Left hindlimb (tissue), 1 donor: ENCODE measurements around the gene DNAI2.
A peak's percentile ranks its signal among the peaks of the same experiment; 100 is the strongest.

Source experiments
- DNase-seq: peaks from one replicate; pipeline ENCODE4 v3.0.0-alpha.2; 2018

Gene DNAI2

DNA sequence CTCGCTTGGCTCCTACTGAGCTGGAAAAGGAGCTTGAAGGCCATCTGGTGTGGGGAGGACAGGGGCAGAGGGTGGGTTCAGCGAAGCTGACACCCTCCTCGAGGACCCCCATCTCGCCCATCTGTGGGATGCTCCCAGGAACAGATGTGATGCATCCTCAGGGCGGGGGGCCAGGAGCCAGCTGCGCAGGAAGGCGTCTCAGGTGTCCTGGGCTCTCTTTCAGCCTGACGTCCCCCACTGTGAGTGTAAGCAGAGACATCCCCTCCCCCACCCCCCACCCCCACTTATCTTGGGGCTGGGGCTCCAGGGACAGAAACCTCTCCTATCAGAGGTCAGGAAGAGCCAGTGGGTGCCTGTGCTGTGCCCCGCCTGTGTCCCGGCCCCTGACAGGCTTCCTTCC is 68.2 kb downstream of the DNAI2 start:
- no peak for DNase-seq

DNA sequence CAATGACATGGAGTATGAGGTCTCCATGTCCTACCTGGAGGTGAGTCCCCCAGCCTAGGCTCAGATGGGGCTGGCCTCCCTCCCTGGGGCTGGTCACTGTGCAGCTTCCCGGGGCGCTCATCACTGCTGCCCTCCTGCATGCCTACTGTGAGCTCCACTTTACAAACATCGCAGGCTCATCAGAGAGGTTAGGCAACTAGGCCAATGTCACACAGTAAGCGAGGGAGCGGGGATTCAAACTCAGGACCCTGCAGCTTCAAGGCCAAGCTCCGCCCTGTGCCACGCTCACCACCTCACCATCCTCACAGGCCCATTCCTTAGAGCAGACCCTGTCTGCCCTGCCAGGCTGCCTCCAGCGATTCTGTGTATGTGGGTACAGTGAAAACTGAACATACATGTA is 69.1 kb downstream of the DNAI2 start:
- DNase-seq: no peak

DNA sequence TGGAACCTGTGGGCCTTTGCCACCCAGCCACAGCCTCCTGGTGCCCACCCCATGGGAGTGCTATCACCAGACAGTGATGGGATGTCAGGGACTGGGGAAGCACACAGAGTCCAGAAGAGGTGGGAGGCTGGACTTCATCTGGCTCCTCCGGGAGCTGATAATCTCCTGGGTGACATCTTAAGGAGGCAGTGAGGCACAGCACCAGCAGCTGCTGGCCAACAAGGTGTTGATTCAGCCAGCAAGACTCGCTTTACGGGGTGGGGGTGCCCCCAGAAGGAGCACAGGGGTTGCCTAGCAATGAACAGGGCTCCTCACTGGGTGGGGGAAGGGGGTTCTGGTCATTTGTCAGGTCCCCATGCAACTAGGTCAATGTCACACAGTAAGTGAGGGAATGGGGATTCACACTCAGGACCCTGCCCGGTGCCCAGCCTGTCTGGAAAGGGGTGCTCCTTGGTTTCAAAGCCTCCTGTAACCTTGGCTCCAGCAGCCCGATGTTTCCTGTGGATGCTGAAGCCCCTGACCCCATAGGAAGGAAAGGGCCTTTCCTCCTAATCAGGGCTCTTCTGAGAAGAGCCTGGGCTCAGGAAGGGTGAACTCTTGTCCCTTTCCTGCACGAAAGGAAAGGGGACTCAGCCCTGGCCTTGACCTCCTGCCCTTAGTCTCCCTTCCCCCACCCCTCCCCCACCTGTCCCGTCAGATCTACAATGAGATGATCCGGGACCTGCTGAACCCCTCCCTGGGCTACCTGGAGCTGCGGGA is 69.7 kb downstream of the DNAI2 start:
- no peak for DNase-seq

DNA sequence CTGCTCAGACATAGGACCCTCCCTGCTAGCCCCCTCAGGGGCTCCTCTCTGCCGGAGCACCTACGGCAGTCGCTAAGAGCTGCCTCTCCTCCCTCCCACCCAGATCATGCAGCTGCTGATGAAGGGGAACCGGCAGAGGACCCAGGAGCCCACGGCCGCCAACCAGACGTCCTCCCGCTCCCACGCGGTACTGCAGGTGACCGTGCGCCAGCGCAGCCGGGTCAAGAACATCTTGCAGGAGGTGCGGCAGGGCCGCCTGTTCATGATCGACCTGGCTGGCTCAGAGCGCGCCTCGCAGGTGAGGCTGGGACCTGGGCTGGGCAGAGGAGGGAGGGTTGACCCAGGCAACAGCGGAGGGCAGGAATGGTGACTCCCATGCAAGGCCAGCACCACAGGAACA is 70.6 kb downstream of the DNAI2 start:
- DNase-seq: no peak

DNA sequence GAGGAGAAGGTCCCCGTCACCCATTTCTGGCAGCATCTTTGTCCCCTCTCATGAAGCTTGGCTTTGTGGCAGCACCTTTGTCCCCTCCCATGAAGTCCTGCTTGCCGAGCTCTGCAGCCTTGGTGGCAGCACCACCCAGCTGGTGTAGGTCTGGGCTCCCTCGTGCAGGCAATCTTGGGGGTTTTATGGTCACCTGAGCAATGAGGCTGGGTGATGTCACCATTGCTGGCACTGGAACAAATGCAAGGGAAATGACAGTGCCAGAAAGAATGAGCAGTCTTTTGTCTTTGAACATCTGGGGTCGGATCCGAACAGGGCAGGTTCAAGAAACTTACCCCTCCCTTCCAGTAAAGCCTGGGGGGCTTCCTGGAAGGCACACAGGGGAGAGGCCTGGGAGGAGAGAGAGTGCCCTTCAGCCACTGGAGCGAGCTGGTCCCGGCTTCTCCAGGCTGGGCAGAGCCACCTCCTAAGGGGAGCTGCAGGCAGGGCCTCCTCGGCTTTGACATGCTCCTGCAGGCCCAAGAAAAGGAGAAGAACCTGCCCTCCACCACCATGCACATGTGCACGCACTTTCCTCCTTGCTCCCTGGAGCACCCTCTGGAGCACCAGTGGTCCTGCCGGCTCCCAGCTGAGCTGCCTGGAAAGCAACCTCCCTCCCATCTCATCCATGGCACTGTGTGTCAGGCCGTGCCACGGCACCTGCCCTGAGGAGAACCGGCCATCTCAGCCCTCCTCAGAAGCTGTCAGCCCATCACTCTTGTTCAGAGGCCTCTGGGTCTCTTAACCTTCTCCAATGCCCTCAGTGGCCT is 71.6 kb downstream of the DNAI2 start:
- no peak for DNase-seq

DNA sequence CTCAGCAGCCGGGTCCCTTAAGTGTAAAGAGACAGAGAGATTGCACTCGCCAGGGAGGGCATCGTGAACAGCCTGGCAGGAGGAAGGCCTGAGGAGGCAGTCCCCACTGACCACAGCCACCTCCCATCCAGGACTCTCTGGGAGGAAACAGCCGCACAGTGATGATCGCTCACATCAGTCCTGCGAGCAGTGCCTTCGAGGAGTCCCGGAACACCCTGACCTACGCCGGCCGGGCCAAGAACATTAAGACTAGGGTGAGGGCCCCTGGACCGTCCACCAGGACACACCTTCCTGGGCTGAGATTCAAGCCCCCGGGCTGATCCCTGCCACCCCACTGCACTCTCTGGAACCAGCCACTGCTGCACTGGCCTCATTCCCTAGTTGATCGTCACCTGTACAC is 73.6 kb downstream of the DNAI2 start:
- no peak for DNase-seq

DNA sequence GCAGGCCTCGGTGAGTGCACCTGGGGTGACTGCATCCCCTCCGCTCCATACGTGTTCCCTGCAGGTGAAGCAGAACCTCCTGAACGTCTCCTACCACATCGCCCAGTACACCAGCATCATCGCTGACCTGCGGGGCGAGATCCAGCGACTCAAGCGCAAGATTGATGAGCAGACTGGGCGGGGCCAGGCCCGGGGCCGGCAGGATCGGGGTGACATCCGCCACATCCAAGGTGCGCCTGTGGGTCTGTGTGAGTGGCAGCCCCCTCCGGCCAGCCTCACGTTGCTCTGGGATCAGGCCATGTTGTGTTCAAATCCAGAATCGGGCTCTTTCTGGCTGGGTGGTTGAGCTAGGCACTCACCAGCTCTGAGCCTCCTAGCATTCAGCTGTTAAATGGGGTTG is 75.1 kb downstream of the DNAI2 start:
- DNase-seq: no peak

DNA sequence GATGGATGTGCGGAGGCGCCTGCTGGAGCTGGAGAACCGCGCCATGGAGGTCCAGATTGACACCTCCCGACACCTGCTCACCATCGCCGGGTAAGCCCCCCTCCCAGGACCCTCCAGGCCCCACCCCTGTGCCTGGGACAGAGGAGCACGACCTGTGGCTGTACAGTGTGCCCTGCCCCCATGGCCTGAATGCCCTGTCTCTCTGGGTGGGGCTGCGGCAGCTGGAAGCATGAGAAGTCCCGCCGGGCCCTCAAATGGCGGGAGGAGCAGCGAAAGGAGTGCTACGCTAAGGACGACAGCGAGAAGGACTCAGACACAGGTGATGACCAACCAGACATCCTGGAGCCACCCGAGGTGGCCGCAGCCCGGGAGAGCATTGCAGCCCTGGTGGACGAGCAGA is 76.5 kb downstream of the DNAI2 start:
- no peak for DNase-seq

DNA sequence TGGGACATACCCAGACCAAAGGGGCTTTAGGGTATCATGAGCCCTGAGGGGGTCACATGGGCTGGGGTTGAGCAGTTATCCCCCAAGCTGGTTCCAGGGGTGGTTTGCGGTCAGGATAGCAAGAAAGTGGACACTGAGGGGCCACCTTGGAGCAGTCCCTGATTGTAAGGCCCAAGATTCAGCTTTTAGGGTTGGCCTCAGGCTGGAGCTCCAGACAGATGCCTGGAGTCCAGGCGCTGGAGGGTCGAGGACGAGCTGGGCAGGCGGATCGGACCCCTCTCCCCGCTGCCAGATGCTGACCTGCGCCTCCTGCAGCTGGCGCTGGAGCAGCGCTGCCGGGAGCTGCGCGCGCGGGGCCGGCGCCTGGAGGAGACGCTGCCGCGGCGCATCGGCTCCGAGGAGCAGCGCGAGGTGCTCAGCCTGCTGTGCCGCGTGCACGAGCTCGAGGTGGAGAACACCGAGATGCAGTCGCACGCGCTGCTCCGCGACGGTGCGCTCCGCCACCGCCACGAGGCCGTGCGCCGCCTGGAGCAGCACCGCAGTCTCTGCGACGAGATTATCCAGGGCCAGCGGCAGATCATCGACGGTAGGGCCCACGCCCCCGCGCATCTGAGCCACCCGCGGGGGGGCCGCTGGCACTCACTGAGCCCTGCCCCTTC is 77.6 kb downstream of the DNAI2 start:
- no peak for DNase-seq

DNA sequence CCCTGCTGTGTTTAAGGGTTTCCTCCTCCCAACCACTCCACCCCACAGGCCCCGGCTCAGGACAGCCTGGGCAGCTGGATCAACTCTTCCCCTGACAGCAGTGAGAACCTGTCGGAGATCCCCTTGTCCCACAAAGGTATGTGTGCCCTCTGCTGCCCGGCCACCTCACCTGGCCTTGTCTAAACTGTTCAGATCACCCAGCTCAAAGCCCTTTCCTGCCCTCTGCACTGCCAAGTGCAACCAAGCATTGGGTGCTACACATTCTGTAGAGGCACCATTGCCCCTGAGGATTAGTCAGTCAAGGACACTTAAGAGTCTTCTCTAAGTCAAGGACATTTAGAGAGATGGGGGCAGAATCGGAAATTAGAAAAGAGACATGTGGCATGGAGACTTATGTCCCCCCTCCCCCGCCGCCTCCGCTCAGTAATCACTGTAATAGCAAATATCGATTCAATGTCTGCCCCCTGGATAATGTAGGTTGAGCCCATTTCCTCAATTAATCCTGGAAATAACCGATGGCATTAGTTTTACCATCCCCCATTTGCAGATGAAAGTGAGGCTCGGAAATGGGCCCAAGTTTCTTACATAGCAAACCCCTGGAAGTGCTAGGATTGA is 79.5 kb downstream of the DNAI2 start:
- no peak for DNase-seq

DNA sequence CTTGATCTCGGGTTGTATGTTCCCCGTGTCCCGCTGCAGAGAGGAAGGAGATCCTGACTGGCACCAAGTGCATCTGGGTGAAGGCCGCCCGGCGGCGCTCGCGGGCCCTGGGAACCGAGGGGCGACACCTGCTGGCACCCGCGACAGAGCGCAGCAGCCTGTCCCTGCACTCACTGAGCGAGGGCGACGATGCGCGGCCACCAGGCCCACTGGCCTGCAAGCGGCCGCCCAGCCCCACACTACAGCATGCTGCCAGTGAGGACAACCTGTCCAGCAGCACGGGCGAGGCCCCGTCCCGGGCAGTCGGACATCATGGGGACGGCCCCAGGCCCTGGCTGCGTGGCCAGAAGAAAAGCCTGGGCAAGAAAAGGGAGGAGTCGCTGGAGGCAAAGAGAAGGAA is 80.1 kb downstream of the DNAI2 start:
- DNase-seq: no peak

DNA sequence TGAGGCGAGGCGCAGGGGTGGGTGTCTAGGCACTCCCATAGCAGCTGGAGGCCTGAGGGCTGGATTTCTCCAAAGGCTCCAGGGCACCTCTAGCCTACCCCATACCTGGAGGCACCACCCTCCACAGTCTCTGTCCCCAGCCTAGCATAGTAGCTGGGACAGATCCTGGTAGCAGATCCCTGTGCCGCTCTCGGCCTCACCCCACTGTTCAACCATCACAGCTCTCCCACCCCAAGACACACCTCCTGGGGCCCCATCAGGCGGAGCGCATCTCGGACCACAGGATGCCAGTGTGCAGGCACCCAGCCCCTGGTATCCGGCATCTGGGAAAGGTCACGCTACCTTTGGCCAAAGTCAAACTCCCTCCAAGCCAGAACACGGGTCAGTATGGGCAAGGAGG is 80.5 kb downstream of the DNAI2 start:
- no peak for DNase-seq

DNA sequence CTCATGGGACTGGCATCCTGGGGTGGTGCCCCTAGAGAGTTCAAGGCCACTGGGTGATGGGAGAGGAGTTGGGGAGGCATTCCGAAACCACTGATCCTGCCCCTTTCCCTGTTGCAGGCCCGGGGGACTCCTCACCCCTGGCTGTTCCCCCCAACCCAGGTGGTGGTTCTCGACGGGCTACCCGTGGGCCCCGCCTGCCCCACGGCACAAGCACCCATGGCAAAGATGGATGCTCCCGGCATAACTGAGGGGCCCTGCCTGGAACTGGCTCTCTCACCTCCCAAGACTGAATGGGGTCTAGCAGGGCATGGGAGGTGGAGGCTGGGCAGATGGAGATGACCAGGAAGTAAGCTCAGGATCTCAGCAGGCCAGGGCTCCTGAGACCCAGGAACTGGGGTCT is 81.0 kb downstream of the DNAI2 start:
- DNase-seq: no peak

DNA sequence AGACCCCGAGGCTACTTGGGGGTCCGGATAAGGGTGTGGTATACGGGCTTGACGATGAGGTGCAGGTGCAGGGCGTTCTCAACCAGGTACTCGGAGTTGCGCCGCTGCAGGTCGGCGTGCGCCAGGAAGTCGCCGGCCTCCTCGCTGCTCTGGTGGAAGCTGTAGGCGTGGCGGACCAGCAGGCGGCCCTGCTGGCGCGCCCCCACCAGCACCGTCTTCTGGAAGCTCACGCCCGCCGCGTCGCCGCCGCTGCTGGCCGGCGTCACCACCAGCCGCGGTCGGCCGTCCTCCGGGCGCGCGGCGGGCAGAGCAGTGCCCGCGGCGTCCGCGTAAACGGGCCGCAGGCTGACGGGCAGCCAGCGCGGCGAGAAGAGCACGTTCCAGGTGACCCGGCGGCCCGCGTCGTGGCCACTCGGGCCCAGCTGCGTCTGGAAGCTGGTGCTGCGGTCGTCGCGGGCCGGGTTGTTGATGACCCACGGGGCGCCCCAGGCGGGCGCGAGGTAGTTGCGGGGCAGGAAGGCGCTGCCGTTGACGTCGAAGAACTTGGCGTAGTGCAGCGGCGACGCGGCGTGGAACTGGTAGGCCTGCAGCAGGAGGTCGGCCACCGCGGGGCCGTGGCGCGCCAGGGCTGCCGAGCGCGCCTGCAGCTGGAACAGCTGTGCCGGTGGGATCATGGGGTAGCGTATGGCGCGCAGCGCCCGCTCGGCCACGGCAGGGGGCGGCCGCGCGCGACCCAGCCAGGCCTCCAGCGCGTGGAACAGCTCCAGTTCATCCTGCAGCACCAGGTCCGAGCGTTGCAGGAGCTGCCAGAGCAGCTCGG is 82.8 kb downstream of the DNAI2 start:
- DNase-seq: no peak

DNA sequence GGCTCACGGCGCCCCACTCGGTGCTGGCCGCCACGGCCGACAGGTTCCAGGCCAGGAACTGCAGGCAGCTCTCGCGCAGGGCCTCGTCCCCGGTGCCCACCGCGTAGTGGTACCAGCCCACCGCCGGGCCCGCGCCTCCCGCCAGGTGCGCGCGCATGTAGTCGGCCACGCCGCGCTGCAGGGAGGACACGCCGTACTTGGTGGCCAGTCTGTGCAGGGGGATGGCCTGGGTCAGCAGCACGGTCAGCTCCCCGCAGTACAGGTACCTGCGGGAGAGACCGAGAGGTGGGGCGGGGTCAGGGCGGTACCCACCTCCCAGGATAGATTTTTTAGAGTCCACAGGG is 83.4 kb downstream of the DNAI2 start:
- no peak for DNase-seq

DNA sequence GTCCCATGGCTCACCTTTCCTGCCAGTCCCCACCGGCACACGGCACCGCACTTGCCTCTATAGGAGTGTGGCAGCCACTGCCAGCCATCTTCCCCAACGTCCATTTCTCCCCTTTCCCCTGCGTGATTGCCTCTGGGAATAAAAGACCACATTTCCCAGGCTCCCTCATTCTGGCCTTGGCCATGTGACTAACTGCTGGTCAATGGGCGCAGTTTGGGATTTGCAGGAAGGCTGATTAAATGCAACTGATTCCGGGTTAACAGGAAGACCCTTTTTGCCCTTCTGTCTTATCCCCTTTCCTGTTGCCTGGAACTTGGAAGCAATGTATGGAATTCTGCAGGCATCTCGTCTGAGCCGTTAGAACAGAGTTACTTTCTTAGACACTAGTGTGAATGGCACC is 84.7 kb downstream of the DNAI2 start:
- no peak for DNase-seq

DNA sequence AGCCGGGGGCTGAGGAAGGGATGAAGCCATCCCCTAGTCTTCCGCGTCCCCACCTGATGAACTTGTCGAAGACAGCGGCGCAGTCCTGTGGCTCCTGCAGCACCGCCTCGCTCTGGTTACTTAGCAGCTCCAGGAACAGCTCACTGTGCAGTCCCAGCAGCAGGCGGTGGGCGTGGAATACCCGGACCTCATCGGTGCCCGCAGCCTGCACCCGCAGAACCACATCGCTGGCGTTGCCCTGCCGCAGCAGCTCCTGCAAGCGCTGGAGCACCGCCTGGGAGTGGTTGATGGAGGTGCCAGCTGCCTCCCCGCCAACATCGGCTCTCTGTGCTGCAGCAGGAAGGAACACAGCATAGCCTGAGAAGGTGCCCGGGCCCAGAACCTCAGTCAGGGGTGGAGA is 85.9 kb downstream of the DNAI2 start:
- DNase-seq: no peak

DNA sequence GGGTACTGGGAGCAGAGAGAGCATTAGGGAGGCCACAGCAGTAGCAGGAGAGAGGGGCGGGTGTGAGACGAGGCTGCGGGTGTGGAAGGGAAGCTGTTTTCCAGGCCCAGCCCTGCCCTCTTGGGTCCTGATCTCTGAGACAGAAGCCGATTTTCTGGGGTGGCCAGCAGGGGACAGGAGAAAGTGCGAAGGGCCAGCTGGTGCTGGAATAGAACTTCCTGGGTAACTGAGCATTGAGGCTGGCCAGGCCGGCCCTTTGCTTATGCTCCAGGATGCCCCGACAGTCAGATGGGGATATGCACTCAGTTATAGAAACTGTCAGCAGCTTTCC is 86.8 kb downstream of the DNAI2 start:
- DNase-seq: no peak

DNA sequence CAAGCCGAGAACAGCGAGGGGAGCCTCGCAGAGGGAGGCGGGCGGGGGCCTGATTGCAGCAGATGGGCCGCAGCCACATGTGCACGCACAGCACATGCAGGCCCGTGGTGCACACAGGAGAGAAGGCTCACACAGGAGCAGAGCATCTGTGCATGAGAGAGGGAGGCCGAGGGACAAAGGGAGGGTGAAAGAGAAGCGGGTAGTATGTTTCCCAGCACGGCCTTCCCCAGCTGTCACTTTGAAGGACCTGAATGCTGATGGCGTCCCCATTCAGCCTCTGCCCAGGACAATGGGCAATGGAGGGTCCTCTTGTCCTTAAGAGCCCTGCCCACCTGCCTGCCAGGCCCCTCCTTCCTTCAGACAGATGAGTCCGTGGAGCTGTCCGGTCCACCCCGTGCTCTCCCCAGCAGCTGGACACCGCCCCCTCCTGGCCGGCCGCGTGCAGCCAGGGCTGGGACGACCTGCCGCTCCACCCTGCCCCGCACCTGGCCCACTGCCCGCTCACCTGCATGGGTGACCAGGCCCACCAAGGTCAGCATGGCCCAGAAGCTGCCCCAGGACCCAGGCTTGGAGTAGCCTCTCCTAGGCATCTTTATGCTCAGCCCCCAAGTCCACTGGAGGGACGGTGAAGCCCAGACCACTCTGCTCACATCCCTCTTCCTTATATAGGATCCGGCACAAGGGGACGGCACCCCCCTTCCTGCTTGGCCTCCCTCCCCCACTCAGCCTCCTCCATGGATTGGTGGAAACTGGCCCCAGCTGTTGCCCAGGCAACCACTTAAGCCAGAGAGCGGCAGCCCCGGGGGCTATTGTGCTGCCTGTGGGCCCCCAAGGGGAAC is 87.4 kb downstream of the DNAI2 start, which contains the start of gene BTBD17:
BTBD17 (minus strand) TSS at position 639 of the 839 bp plus-strand sequence; CDS start at position 590, 49 bp downstream.
- no peak for DNase-seq

DNA sequence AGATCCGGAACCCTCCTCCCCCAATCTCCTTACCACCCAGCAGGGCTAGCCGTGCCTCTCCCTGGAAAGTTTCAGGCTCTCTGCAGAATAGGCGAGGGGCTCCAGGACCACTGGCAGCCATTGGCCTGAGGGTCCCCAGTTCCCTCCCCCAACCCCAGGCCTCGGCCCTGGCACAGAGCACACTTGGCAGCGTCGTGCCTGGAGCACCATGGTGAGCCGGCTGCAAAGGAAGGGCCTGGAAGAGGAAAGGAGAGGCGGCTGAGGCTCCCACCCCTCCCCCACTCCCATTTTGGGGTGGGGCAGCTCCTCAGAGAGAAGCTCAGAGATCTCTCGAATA is 88.0 kb downstream of the DNAI2 start:
- DNase-seq: no peak

DNA sequence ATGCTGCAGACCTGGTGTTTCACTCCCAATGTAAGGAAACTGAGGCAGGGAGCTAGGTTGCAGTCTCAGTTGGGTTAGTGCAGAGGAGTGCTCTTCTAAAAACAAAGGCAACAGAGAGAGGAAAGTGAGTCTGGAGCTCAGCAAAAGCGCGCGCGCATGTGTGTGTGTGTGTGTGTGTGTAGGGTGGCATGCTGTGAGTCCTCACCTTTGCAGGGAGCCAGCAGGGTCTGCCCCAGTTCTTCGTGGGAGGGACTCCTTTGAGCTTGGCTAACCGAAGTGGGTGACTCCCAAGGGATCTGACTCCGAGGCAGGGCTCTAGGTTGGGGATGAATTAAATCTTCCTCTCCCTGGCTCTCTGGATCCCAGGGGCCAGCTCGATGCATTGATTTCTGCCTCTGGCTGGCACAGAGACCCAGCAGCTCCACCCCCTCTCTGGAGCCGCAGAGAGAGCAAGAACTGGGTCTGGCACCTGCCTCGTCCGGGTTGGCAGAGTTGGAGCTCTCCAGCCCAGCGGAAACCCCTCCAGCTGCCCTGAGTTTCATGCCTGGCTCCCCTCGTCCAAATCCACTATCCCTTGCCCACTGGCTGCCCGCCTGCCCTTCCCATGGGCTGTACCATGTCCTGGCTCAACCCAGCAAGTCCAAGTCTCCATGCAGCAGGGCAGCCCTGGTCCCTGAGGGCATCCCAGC is 88.9 kb downstream of the DNAI2 start:
- DNase-seq: peak; percentile 56
